Stimulated activated CD8-positive, alpha-beta memory T cell treated with anti-CD3 and anti-CD28 coated beads, Interleukin-15, amount 100 ng/mL, for 24 hours (primary cell): ENCODE measurements around the gene TSPY10.
"Not testable (repeated sequence)": the region's sequence is repeated elsewhere in the genome, so short reads cannot be mapped to it uniquely, and the experiment has no call there.

Experiments
- DNase-seq: peaks from one replicate; pipeline ENCODE4 v3.0.0-alpha.2; 2020; ENCODE audit warnings: low read depth

The TSPY10 gene, protein sequence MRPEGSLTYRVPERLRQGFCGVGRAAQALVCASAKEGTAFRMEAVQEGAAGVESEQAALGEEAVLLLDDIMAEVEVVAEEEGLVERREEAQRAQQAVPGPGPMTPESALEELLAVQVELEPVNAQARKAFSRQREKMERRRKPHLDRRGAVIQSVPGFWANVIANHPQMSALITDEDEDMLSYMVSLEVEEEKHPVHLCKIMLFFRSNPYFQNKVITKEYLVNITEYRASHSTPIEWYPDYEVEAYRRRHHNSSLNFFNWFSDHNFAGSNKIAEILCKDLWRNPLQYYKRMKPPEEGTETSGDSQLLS

GRCh38 chrY:9527580-9527979, at the start of gene TSPY10:
TSPY10 (plus strand) TSS chrY:9527880; CDS start chrY:9527926, 46 bp downstream.
- DNase-seq = not testable (repeated sequence)

GRCh38 chrY:9486967-9487366, 40.7 kb upstream of the TSPY10 start, which contains the start of gene TSPY9:
TSPY9 (plus strand) TSS chrY:9487267; CDS start chrY:9487313, 46 bp downstream.
- not testable (repeated sequence) for DNase-seq

- not testable (repeated sequence) for DNase-seq
Observed at GRCh38 chrY:9504396-9504795, 23.3 kb upstream of the TSPY10 start.

- not testable (repeated sequence) for DNase-seq
Observed at GRCh38 chrY:9516287-9516686, 11.4 kb upstream of the TSPY10 start.
